Chondrocyte (in vitro differentiated cells): ENCODE measurements around the gene TMEM132C. TPM values are rescaled to one million over a fixed set of nuclear protein-coding genes. Genes with fewer than 3 reads are reported as not detected.

ENCODE experiments used
- DNase-seq: peaks from one replicate; pipeline ENCODE4 v3.0.0; 2021; ENCODE audit warnings: mixed read lengths, low spot score
- H3K27ac Mint-ChIP-seq: one replicate; pipeline ENCODE4 v1.8.0; 2021; ENCODE audit warnings: mild to moderate bottlenecking, moderate library complexity, mixed read lengths; ENCODE audit not compliant: unreplicated experiment
- H3K27me3 Mint-ChIP-seq: 2 replicates; pipeline ENCODE4 v1.8.0; 2021; ENCODE audit warnings: low read depth, mixed read lengths
- H3K36me3 Mint-ChIP-seq: 2 replicates; pipeline ENCODE4 v1.8.0; 2021; ENCODE audit warnings: low read depth, mixed read lengths
- H3K4me1 Mint-ChIP-seq: 2 replicates; pipeline ENCODE4 v1.8.0; 2021; ENCODE audit warnings: low read depth, mild to moderate bottlenecking, mixed read lengths
- H3K4me3 Mint-ChIP-seq: one replicate; pipeline ENCODE4 v1.8.0; 2021; ENCODE audit warnings: mild to moderate bottlenecking, moderate library complexity, mixed read lengths; ENCODE audit not compliant: unreplicated experiment
- H3K9me3 Mint-ChIP-seq: 2 replicates; pipeline ENCODE4 v1.8.0; 2021; ENCODE audit warnings: low read depth, mixed read lengths
- total RNA-seq: library from RNA; stranded (reverse); gene quantifications from 3 replicates; pipeline ENCODE4 v1.2.1, GENCODE V29; 2021
- TF ChIP-seq, protein P1 (sequence below): fragments of 200-600 bp; sonication (generic); IDR thresholded peaks from 2 replicates; pipeline ENCODE4 v1.5.0; 2021; ENCODE audit warnings: antibody characterized with exemption, mild to moderate bottlenecking, moderate library complexity

The TMEM132C gene
- total RNA-seq, 1 donor from 2014 or later = not detected

DNA sequence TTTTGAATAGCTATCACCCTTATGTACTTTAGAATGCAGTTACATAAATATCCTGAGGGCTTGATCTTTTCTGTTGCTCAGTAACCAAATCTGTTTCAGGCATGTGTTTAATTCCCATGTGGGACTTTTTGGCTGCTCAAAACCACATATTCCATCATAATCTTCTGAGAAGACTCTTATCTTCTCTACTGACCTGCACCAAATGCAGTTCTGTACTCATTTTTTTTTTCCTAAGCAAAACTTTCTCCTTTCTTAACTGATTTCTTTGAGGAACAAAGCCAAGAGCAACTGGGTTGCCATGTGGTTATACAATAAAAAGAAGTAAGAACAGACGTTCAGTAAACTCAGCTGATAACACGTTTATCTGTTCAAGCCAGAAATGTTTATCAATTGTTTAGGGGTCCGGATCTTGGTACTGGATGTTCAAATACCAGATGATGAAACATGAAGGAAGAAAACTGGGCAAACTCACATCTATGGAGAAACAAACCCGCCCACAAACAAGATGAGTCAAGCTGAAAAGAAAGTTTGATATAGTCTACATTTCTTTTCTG lies 50.1 kb downstream of the TMEM132C start:
- Mint-ChIP-seq H3K27ac (no peak overlapping the region), H3K4me1 (peaks cover 6% of the 10 kb centered on the region), H3K36me3 (no peaks in the 10 kb centered on the region), H3K4me3 (no peak overlapping the region), H3K9me3 (peaks cover 21% of the 10 kb centered on the region), H3K27me3 (peaks cover 2% of the 10 kb centered on the region)
- DNase-seq = no peak
- TF ChIP-seq, protein P1, sequence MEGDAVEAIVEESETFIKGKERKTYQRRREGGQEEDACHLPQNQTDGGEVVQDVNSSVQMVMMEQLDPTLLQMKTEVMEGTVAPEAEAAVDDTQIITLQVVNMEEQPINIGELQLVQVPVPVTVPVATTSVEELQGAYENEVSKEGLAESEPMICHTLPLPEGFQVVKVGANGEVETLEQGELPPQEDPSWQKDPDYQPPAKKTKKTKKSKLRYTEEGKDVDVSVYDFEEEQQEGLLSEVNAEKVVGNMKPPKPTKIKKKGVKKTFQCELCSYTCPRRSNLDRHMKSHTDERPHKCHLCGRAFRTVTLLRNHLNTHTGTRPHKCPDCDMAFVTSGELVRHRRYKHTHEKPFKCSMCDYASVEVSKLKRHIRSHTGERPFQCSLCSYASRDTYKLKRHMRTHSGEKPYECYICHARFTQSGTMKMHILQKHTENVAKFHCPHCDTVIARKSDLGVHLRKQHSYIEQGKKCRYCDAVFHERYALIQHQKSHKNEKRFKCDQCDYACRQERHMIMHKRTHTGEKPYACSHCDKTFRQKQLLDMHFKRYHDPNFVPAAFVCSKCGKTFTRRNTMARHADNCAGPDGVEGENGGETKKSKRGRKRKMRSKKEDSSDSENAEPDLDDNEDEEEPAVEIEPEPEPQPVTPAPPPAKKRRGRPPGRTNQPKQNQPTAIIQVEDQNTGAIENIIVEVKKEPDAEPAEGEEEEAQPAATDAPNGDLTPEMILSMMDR = no peak

DNA sequence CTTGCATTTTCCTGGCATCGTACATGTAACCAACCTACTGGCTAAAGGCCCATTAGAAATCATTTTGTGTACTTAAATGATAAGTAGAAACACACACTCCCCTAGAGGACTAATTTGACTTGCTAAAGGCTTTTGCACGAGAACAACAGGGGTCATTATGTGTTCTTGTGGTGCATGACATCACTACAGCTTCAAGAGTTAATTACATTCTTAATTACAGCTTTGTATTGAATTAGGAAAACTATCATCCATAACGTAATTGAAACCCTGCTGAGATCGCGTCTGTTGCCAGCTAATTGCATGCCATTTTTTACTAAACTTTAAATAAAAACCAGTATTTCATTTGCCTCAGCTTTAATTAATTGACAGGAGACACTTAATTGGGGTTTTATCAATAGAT lies 51.4 kb downstream of the TMEM132C start:
- Mint-ChIP-seq H3K9me3 (peaks cover 22% of the 10 kb centered on the region), H3K4me3 (no peak overlapping the region), H3K27me3 (peaks cover 2% of the 10 kb centered on the region), H3K4me1 (peaks cover 6% of the 10 kb centered on the region), H3K36me3 (no peaks in the 10 kb centered on the region), H3K27ac (no peak overlapping the region)
- TF ChIP-seq, protein P1 = no peak
- no peak for DNase-seq

DNA sequence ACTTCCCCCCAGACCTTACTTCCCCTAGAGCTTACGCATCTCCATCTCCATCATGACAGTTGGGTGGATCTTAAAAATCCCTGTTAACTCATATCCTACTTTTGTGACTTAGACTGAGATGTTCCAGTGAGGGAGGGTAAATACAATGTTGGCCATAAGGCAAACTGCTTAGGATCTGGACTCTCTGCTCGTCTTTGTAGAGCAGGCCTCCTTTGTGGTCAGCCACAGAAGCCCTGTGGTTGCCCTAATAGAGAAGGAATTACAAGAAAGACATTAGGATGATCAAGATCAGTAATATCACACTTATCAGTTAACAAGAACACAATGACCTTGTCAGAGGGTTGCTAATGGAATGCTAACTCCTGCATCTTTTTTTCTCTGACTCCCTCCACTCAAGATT lies 52.0 kb downstream of the TMEM132C start:
- Mint-ChIP-seq H3K4me1 (peaks cover 6% of the 10 kb centered on the region), H3K9me3 (peaks cover 22% of the 10 kb centered on the region), H3K4me3 (no peak overlapping the region), H3K27me3 (peaks cover 4% of the 10 kb centered on the region), H3K36me3 (no peaks in the 10 kb centered on the region), H3K27ac (no peak overlapping the region)
- no peak for DNase-seq
- TF ChIP-seq, protein P1 = no peak

DNA sequence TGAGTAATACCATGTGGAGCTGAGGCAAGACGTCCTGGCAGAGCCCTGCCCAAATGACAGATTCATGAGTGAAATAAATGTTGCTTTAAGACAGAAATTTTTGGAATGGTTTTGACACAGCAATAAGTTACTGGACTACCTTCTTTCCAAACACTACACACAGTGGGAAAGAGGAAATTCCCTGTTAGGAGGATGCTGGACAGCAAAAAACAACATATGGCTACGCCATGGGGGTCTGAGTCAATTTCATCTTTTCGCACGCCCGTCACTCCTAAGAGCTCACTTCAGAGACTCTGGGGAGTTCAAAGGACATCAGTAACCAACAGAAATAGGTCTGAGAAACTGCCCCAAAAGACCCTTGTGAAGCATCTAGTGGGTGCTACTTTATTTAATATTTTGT lies 55.4 kb downstream of the TMEM132C start:
- Mint-ChIP-seq H3K9me3 (peaks cover 17% of the 10 kb centered on the region), H3K36me3 (no peaks in the 10 kb centered on the region), H3K27ac (no peak overlapping the region), H3K4me3 (no peak overlapping the region), H3K4me1 (peaks cover under 1% of the 10 kb centered on the region), H3K27me3 (peaks cover 2% of the 10 kb centered on the region)
- TF ChIP-seq, protein P1 = no peak
- no peak for DNase-seq

DNA sequence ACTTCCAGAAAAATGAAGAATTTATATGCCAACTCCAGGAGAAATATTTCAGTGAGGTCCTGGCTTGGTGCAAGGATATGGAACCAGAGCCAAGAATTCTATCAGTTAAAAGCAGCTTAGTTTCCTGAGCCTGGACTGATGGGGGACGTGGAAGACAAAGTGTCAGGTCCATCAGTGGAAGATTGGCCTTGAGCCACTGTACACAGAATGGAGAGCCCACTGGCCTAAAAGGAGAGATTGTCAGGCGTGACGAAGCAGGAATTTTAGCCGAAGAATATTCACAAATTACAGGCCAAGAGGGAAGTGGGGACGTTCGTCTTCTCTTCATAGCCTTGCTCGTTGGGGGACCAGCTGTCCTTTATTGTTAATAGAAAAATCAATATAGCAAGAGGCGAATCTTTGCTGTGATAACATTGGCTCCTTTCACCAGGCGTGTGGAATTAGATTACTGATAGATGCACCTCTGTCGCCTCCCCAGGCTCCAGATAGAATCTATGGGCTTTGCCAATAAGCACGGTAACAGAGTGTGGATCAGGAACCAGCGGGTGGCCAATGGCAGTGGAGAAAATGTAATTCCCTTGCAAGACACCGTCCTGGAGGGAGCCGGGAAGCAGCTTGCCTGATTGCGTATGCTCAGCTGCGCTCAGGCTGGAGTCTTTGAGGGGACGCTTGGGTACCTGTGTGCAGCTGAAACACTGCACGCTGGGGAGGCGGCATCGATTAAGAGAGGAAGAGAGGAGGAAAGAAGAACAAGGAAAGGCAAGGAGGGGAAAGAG lies 56.4 kb downstream of the TMEM132C start:
- DNase-seq = no peak
- Mint-ChIP-seq H3K9me3 (peaks cover 17% of the 10 kb centered on the region), H3K27me3 (peaks cover 2% of the 10 kb centered on the region), H3K4me1 (no peaks in the 10 kb centered on the region), H3K4me3 (no peak overlapping the region), H3K27ac (no peak overlapping the region), H3K36me3 (no peaks in the 10 kb centered on the region)
- TF ChIP-seq, protein P1 = no peak
